Measurements from ENCODE around the gene AXIN1.
"Not testable (repeated sequence)": the region's sequence is repeated elsewhere in the genome, so short reads cannot be mapped to it uniquely, and the experiment has no call there.

The AXIN1 gene

GRCh38 chr16:333406-334094 lies 19.0 kb downstream of the AXIN1 start:
- DNase-seq (ENCODE audit: low read depth in 2 of 2) = peak in 1 of 2 donors; percentile 59
- no peak overlapping the region for H3K4me3 ChIP-seq (replicated peaks in 1 of 2; ENCODE audit: low read depth in 2 of 2, low read length in 2 of 2)
- no peak for TF ChIP-seq CTCF (IDR thresholded peaks at IDR 0.05; ENCODE audit: low read depth, low read length)

DNA sequence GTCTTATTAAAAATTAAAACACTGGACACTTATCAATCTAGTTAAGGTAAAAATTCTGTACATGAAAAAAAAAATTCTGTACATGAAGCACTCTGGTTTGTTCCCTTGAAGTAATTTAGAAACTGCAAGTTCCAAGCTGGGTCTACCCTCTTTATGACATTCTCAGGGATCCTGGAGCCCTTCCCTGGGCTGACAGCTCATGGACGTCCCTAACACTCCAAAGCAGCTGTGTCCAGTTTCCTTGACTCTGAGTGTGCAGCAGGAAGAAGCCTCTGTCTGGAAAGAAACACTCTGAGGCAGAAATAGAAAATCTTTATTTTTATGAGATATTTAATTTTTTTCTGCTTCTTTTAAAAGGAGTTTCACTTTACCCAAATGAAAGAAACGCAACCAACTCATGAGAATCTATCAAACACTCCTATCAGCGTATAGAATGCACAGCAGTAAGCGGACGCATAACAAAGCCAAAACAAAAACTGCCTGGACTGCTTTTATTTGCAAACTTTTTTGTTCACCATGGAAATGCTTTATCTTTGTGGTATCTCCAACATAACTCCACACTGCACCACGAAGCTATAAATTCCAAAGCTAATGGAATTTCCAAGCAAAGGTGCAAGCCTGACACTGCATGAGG lies 21.2 kb downstream of the AXIN1 start:
- peak in 1 of 2 donors; percentile 62 for DNase-seq (ENCODE audit: low read depth in 2 of 2)

GRCh38 chr16:330741-331140 lies 21.8 kb downstream of the AXIN1 start:
- no peak overlapping the region for H3K4me3 ChIP-seq (replicated peaks in 1 of 2; ENCODE audit: low read depth in 2 of 2, low read length in 2 of 2)
- no peak for TF ChIP-seq CTCF (IDR thresholded peaks at IDR 0.05; ENCODE audit: low read depth, low read length)
- DNase-seq (ENCODE audit: low read depth in 2 of 2) = no peak

More for the DNA sequence above, 21.2 kb downstream of the AXIN1 start:
- not testable (repeated sequence) for H3K4me3 ChIP-seq (replicated peaks in 1 of 2; ENCODE audit: low read depth in 2 of 2, low read length in 2 of 2)

- DNase-seq (ENCODE audit: low read depth in 2 of 2) = no peak
- TF ChIP-seq CTCF (IDR thresholded peaks at IDR 0.05; ENCODE audit: low read depth, low read length) = no peak
- no peak overlapping the region for H3K4me3 ChIP-seq (replicated peaks in 1 of 2; ENCODE audit: low read depth in 2 of 2, low read length in 2 of 2)
Measured at GRCh38 chr16:325375-326145, 27.0 kb downstream of the AXIN1 start.

- no peak for DNase-seq (ENCODE audit: low read depth in 2 of 2)
- no peak overlapping the region for H3K4me3 ChIP-seq (replicated peaks in 1 of 2; ENCODE audit: low read depth in 2 of 2, low read length in 2 of 2)
- no peak for TF ChIP-seq CTCF (IDR thresholded peaks at IDR 0.05; ENCODE audit: low read depth, low read length)
Measured at GRCh38 chr16:324451-325334, 27.8 kb downstream of the AXIN1 start.

GRCh38 chr16:324201-324450 lies 28.4 kb downstream of the AXIN1 start:
- no peak for DNase-seq (ENCODE audit: low read depth in 2 of 2)
- no peak overlapping the region for H3K4me3 ChIP-seq (replicated peaks in 1 of 2; ENCODE audit: low read depth in 2 of 2, low read length in 2 of 2)
- no peak for TF ChIP-seq CTCF (IDR thresholded peaks at IDR 0.05; ENCODE audit: low read depth, low read length)
